22Rv1 (cell line): ENCODE measurements around the gene MYADML2.

Source experiments
- CTCF ChIP-seq: fragments of 450-650 bp; IDR thresholded peaks from 2 replicates; pipeline ENCODE4 v1.5.1; 2017; ENCODE audit warnings: mild to moderate bottlenecking
- ZFX ChIP-seq: fragments of 450-650 bp; IDR thresholded peaks from 2 replicates; pipeline ENCODE4 v1.6.1; 2017; ENCODE audit warnings: antibody characterized with exemption, borderline replicate concordance

DNA sequence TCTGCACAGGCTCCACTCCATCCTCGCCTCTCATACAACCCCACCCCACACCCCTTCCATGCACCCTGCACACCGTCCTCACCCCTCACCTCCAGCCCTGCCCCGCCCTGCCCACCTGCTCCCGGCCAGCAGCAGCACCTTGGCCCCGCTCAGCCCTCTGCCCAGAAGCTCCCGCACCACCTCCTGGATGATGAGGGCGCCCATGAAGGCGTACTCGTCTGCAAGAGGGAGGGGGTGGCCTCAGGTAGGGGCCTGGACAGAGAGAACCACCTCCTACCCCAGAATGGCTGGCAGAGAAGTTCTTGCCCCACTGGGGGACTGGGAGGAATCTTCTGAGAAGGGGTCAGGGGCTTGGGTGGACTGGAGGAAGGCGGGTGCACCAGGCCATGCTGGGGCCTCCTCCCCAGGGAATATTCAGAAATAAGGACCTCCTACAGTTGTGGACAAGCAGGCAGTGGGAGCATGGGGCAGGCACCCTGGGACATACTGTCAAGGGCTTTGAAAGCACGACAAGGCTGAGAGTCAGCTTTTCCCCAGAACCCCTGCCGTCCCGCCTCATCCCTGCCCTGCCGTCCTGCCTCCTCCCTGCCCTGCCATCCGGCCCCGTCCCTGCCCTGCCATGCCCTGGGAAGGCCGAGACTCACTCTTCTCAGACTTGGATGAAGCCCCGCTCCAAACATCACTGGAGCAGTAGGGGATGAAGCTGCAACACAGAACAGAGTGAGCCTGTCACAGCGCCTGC, 10.8 kb upstream of the MYADML2 start:
- TF ChIP-seq CTCF (no peak), ZFX (no peak)
